Measurements from ENCODE around the gene ALKBH2.
"Not testable (repeated sequence)": the region's sequence is repeated elsewhere in the genome, so short reads cannot be mapped to it uniquely, and the experiment has no call there.

Gene ALKBH2

DNA sequence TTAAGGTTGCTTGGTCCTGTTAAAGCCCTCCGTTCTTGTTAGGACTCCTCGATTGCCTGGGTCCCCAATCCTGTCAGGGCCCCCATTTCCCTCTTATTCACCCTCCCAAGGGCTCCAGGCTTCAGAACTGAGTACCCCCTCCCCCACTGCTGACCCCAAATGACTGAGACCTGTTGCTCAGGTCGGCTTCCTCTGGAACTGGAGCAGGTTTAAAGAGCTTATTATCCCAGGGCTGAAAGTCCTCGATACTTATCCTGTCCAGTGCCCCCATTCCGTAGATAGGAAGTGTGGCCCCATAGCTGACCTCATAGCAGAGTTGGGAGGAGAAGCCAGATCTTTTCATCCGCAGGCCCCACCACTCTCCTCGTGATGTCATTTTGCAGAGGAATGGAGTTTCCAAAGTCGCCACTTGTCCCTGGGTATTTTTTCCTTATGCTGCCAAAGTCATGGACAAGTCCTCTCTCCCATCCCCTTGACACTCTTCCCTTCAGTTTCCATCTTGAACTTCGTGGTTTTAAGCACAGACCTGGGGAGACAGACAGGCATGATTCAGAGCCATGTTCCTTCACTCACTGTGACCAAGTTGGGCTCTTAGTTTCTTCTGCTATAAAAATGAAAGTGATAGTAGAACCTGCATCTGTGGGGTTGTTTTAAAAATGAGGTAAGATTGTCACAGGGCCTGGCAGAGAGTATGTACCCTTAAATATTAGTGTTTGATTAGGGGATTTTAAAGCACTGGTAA lies 39.7 kb downstream of the ALKBH2 start:
- H2AFZ ChIP-seq, result peak overlapping the region; percentile 72
- no peaks in the 10 kb centered on the region for H3K27me3 ChIP-seq (ENCODE audit: control insufficient read depth, insufficient read depth, low read length)
- peak overlapping the region; percentile 73 for H3K27ac ChIP-seq
- no peaks in the 10 kb centered on the region for H3K4me1 ChIP-seq
- H3K9ac ChIP-seq, result no peak overlapping the region
- peaks cover 6% of the 10 kb centered on the region for H3K79me2 ChIP-seq
- peak overlapping the region; percentile 95 for H3K4me2 ChIP-seq (ENCODE audit: low read length)
- peak overlapping the region; percentile 88 for H3K4me3 ChIP-seq (ENCODE audit: low read depth, low read length)
- no peak for TF ChIP-seq CTCF (IDR thresholded peaks at IDR 0.05)
- H3K36me3 ChIP-seq (ENCODE audit: control insufficient read depth, insufficient read depth, low read length), result no peaks in the 10 kb centered on the region
- no peaks in the 10 kb centered on the region for H3K9me3 ChIP-seq (ENCODE audit: control insufficient read depth, low read length)

DNA sequence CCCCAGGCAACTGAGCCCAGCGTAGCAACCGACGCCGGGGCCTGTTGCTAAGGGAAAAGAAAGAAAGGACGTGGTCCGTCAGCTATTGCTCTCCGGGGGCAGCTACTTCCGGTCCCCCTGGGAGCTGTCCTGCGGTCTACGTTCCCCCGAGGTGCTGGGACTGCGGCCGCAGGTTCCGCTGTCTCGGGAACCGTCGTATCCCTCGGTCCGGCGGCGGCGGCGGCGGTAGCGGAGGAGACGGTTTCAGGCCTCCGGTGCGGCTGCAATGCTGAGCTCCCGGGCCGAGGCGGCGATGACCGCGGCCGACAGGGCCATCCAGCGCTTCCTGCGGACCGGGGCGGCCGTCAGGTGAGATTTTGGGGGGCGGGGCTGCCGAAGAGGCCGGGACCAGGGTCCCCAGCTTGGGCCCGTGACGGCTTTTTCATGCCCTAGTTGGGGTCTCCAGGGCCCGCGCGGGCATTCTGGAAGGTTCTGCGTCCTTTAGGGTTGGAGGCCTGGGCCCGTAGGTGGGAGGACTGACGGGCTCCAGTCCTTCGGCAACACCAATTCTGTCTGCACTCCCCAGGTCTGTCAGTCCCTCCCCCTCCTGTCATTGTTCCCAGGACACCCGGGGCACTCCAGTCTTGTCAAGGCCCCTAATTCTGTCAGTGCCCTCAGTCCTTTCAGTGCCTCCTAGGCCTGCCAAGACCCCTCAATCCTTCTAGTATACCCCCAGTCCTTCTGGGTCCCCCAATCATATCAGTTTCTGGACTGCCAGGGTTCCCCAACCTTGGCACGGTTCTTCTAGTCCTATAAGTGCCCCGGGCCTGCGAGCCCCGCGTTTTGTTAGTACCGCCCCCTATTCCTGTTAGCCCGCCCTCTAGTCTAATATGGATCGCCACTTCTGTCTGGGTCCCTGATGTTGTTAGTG lies 40.6 kb downstream of the ALKBH2 start, which contains the start of gene USP30:
USP30 (plus strand) TSS at position 163 of the 910 bp plus-strand sequence; CDS start at position 266, 103 bp downstream.
- Histone ChIP-seq H3K79me2 (peaks cover 6% of the 10 kb centered on the region), H3K4me2 (ENCODE audit: low read length) (peak within 1 kb of the TSS; percentile 95), H2AFZ (peak within 1 kb of the TSS; percentile 72), H3K27me3 (ENCODE audit: control insufficient read depth, insufficient read depth, low read length) (no peaks in the 10 kb centered on the region), H3K36me3 (ENCODE audit: control insufficient read depth, insufficient read depth, low read length) (no peaks in the 10 kb centered on the region), H3K27ac (peak within 1 kb of the TSS; percentile 73), H3K4me1 (no peaks in the 10 kb centered on the region), H3K9ac (peak within 1 kb of the TSS; percentile 88), H3K9me3 (ENCODE audit: control insufficient read depth, low read length) (no peaks in the 10 kb centered on the region), H3K4me3 (ENCODE audit: low read depth, low read length) (peak within 1 kb of the TSS; percentile 88)
- no peak for TF ChIP-seq CTCF (IDR thresholded peaks at IDR 0.05)

DNA sequence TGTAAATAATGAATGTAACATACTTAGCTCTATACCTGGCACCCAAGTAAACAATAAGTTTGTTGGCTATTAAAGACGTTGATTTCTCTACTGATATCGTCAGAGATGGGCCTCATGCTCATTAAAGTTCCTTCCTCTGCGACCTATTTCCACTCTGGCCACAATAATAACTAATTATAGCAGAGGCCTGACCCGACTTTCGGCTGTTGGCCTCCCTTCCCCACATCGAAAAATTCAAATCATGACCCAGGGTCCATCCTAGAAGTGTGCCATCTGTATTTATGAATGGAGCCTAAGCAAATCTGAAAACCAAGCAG lies 41.2 kb downstream of the ALKBH2 start:
- H3K36me3 ChIP-seq (ENCODE audit: control insufficient read depth, insufficient read depth, low read length), result no peaks in the 10 kb centered on the region
- H3K27ac ChIP-seq, result peak overlapping the region; percentile 73
- no peaks in the 10 kb centered on the region for H3K27me3 ChIP-seq (ENCODE audit: control insufficient read depth, insufficient read depth, low read length)
- no peaks in the 10 kb centered on the region for H3K9me3 ChIP-seq (ENCODE audit: control insufficient read depth, low read length)
- peaks cover 6% of the 10 kb centered on the region for H3K79me2 ChIP-seq
- peak overlapping the region; percentile 95 for H3K4me2 ChIP-seq (ENCODE audit: low read length)
- peak overlapping the region; percentile 88 for H3K4me3 ChIP-seq (ENCODE audit: low read depth, low read length)
- peak overlapping the region; percentile 72 for H2AFZ ChIP-seq
- TF ChIP-seq CTCF (IDR thresholded peaks at IDR 0.05), result no peak
- no peak overlapping the region for H3K9ac ChIP-seq
- no peaks in the 10 kb centered on the region for H3K4me1 ChIP-seq

- H3K9me3 ChIP-seq (ENCODE audit: control insufficient read depth, low read length); H3K36me3 ChIP-seq (ENCODE audit: control insufficient read depth, insufficient read depth, low read length); H3K79me2 ChIP-seq; H3K4me2 ChIP-seq (ENCODE audit: low read length); H3K9ac ChIP-seq; H3K4me1 ChIP-seq; H3K27ac ChIP-seq; H2AFZ ChIP-seq; H3K27me3 ChIP-seq (ENCODE audit: control insufficient read depth, insufficient read depth, low read length); H3K4me3 ChIP-seq (ENCODE audit: low read depth, low read length): not testable (repeated sequence)
Measured at GRCh38 chr12:109049794-109050193, 43.5 kb downstream of the ALKBH2 start.

GRCh38 chr12:109048706-109049105 lies 44.6 kb downstream of the ALKBH2 start:
- not testable (repeated sequence) for H3K4me2 ChIP-seq (ENCODE audit: low read length); H3K79me2 ChIP-seq; H3K9ac ChIP-seq; H3K27me3 ChIP-seq (ENCODE audit: control insufficient read depth, insufficient read depth, low read length); H3K9me3 ChIP-seq (ENCODE audit: control insufficient read depth, low read length); H3K27ac ChIP-seq; H3K4me3 ChIP-seq (ENCODE audit: low read depth, low read length); H3K4me1 ChIP-seq; H3K36me3 ChIP-seq (ENCODE audit: control insufficient read depth, insufficient read depth, low read length)
- peak overlapping the region; percentile 20 for H2AFZ ChIP-seq
